Cardiac fibroblast (primary cell): Measurements from ENCODE around the gene COX4I2.
"Not testable (repeated sequence)": the region's sequence is repeated elsewhere in the genome, so short reads cannot be mapped to it uniquely, and the experiment has no call there.

ENCODE experiments used
- DNase-seq, 2 donors: peaks; one replicate each; pipeline versions ENCODE4 v3.0.0 to v3.0.0-alpha.2; 2010; ENCODE audit warnings: low read depth in 2 of 2
- H3K4me3 ChIP-seq, 2 donors: replicated peaks in 1 of 2; 1 replicate in 1 of 2; 2 replicates in 1 of 2; pipeline ENCODE4 v1.5.1; 2011; ENCODE audit warnings: low read depth in 2 of 2, low read length in 2 of 2, mild to moderate bottlenecking in 2 of 2, moderate library complexity in 1 of 2
- CTCF ChIP-seq: IDR thresholded peaks from one replicate; pipeline ENCODE4 v1.5.1; 2011; ENCODE audit warnings: low read depth, mild to moderate bottlenecking, low read length, inconsistent platforms

Gene COX4I2

GRCh38 chr20:31595654-31596411 lies 41.9 kb upstream of the COX4I2 start:
- peak; percentile 88 to 99 for DNase-seq
- H3K4me3 ChIP-seq, result no peak overlapping the region
- TF ChIP-seq CTCF, result no peak

DNA sequence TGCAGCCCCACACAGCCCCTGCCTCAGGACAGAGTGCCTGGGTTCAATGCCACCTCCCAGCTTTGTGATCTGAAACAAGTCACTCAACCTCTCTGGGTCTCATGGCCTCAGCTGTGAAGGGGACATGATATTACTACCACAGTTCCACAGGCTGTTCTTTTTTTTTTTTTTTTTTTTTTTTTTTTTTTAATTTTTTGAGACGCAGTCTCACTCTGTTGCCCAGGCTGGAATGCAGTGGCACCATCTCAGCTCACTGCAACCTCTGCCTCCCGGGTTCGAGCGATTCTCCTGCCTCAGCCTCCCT lies 41.3 kb upstream of the COX4I2 start:
- H3K4me3 ChIP-seq, DNase-seq: not testable (repeated sequence)

DNA sequence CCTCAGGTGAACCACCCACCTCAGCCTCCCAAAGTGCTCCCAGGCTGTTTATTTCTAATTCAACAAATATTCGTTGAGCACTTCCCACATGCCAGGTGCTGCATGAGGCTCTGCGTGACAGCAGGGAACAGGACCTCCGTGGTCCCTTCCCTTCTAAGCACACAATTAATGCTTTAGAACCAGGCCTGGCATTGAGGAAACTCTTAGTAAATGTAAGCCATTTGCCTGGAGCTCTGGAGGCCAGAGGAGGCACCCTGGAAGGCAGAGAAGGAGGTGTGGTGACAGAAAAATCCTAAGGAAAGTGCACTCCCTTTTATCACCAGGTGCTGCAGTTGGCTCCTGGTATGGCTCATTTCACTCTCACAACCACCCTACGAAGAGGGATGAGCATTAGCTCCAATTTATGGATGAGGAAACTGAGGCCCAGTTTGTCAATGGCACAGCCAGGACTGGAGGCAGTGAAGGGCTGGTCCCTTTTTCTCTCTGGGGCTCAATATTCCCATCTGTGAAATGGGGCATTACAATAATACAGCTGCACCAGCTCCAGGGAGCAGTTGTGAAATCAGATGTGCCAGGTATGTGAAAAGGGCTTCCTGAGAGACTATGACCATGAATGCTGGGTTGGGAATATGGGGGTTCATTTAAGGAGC lies 40.8 kb upstream of the COX4I2 start:
- no peak overlapping the region for H3K4me3 ChIP-seq
- no peak for TF ChIP-seq CTCF
- DNase-seq, result no peak

- H3K4me3 ChIP-seq, result no peak overlapping the region
- no peak for DNase-seq
- TF ChIP-seq CTCF, result no peak
Observed at GRCh38 chr20:31597481-31597855, 40.2 kb upstream of the COX4I2 start.

GRCh38 chr20:31602431-31602778 lies 35.3 kb upstream of the COX4I2 start:
- TF ChIP-seq CTCF, result no peak
- H3K4me3 ChIP-seq, result no peak overlapping the region
- DNase-seq, result no peak

DNA sequence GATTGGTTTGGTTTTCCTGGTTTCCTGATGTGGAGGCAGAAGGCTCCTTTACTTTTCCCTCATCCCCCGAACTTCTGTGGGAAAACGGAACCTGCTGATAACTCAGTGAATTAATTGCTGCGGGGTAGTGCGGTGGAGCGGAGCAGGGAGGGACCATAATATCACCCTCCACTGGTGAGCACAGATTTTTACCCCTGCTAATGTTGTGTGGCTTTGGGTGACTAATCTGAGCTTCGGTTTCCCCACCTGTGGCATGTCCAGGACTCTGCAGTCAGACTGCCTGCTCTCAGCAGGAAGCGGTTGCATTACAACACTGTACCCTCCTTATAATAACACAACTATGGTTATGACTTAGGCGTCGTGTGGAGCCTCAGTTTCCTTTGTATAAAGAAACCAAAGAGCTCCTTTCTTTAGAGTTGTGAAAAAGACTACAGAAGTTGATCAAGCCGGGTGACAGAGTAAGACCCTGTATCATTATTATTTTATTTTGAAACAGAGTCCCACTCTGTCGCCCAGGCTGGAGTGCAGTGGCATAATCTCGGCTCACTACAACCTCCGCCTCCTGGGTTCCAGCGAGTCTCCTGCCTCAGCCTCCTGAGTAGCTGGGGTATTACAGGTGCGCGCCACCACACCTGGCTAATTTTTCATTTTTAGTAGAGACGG lies 34.8 kb upstream of the COX4I2 start:
- H3K4me3 ChIP-seq, result no peak overlapping the region
- peak; percentile 69 to 81 for DNase-seq
- no peak for TF ChIP-seq CTCF

DNA sequence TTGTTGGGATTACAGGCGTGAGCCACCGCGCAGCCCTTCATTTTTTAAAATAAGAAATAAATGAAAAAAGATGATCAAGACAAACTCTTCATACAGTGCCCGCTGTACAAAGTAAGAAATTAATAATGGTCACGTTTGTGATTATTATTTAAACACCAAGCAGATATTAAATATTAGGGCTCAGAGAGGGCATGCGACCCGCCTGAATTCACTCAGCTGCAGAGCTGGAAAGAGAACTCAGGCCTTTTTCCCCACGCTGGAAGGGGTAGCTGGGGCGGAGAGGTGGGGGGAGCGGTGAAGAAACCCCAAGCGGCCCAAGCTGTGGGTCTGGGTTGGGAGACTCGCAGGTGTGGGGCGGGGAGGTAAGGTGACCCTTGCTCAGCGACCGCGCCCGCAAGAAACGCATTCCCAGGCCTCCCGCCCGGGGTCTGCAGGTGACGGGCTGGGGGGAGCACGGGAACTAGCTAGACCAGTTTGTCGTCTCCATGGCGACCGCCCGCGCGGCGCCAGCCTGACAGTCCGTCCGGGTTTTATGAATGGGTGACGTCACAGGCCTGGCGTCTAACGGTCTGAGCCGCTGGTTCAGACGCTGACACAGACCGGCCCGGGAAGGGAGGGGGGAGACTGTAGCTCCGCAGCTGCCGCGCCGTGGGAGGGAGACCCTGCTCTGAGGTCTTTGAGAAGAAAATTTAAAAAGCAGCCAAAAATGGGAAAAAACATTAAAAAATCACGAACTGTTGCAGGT lies 33.7 kb upstream of the COX4I2 start:
- DNase-seq, result peak; percentile 96 to 98
- no peak for TF ChIP-seq CTCF
- H3K4me3 ChIP-seq, result peak overlapping the region; percentile 82 to 91
